HFFc6 (cell line): Measurements from ENCODE around the gene TTC4. TPM values are rescaled to one million over a fixed set of nuclear protein-coding genes. Genes with fewer than 3 reads are reported as not detected.

Experiments used
- DNase-seq: peaks from one replicate; pipeline ENCODE4 v3.0.0-alpha.2; 2018
- H3K27ac Mint-ChIP-seq: 2 replicates; pipeline ENCODE4 v1.8.0; 2020; ENCODE audit warnings: mild to moderate bottlenecking, mixed read lengths
- H3K27me3 Mint-ChIP-seq: 2 replicates; pipeline ENCODE4 v1.8.0; 2021; ENCODE audit warnings: mild to moderate bottlenecking, moderate library complexity, mixed read lengths; ENCODE audit not compliant: insufficient read depth
- H3K36me3 Mint-ChIP-seq: 2 replicates; pipeline ENCODE4 v1.8.0; 2021; ENCODE audit warnings: low read depth, mixed read lengths
- H3K4me1 Mint-ChIP-seq: 2 replicates; pipeline ENCODE4 v1.8.0; 2020; ENCODE audit warnings: low read depth, mixed read lengths
- H3K4me3 Mint-ChIP-seq: 2 replicates; pipeline ENCODE4 v1.8.0; 2020; ENCODE audit warnings: mild to moderate bottlenecking, moderate library complexity, mixed read lengths
- H3K9me3 Mint-ChIP-seq: 2 replicates; pipeline ENCODE4 v1.8.0; 2020; ENCODE audit warnings: mild to moderate bottlenecking, mixed read lengths
- CTCF ChIP-seq: fragments of 200-600 bp; sonication (generic); IDR thresholded peaks from 2 replicates; pipeline ENCODE4 v1.5.0; 2021; ENCODE audit warnings: antibody characterized with exemption, mild to moderate bottlenecking
- long read RNA-seq: library from polyadenylated mRNA; unstranded; transcript quantifications from one replicate; pipeline ENCODE4 v2.0.0, GENCODE V29; 2019
- total RNA-seq, 6 experiments: library from RNA; stranded (reverse); fragmentation: NEBNext Ultra II Directional; extraction: Animal tissue kit (Norgen Biotek cat#: 25700); gene quantifications; 2 replicates in 1 of 6; 3 replicates in 5 of 6; pipeline ENCODE4 v1.2.3, GENCODE V29; 2021

The TTC4 gene
- 10 to 100 TPM; 20.1 to 31.5 (median 28.2) TPM for total RNA-seq
- long read RNA-seq, transcript TTC4-201 (10 exons, 2,395 nt), result major isoform, 32 of 41 reads
- long read RNA-seq, partial matches to known transcripts, result 5 of 41 reads
- long read RNA-seq, other reads (novel, unspliced or antisense), result 1 of 41 reads

- Mint-ChIP-seq H3K4me1 (peaks cover 35% of the 10 kb centered on the region), H3K4me3 (peak within 1 kb of the TSS; percentile 92), H3K9me3 (no peaks in the 10 kb centered on the region), H3K36me3 (peaks cover 16% of the 10 kb centered on the region; the same call in 1 of the 2 replicates), H3K27ac (peak within 1 kb of the TSS; percentile 94), H3K27me3 (peaks cover 16% of the 10 kb centered on the region)
- no peak for TF ChIP-seq CTCF
- DNase-seq, result peak; percentile 64
These were observed at the start of gene TTC4 for GRCh38 chr1:54715493-54716298. TSS of gene TTC4 (plus strand) at chr1:54715861. CDS start at chr1:54715909, 48 bp downstream.

GRCh38 chr1:54666333-54666732, 49.3 kb upstream of the TTC4 start:
- H3K4me3 Mint-ChIP-seq, result no peak overlapping the region
- no peak for DNase-seq
- no peaks in the 10 kb centered on the region for H3K4me1 Mint-ChIP-seq
- no peak for TF ChIP-seq CTCF
- peaks cover 9% of the 10 kb centered on the region; the same call in 1 of the 2 replicates for H3K9me3 Mint-ChIP-seq
- no peak overlapping the region for H3K27ac Mint-ChIP-seq
- H3K27me3 Mint-ChIP-seq, result peaks cover 22% of the 10 kb centered on the region
- H3K36me3 Mint-ChIP-seq, result 0 out of 2 replicates have a peak, but pooled peaks cover 7% of the 10 kb centered on the region

GRCh38 chr1:54667797-54668196, 47.9 kb upstream of the TTC4 start:
- no peak for DNase-seq
- H3K27me3 Mint-ChIP-seq, result peaks cover 27% of the 10 kb centered on the region
- 0 out of 2 replicates have a peak, but pooled peaks cover 7% of the 10 kb centered on the region for H3K36me3 Mint-ChIP-seq
- H3K4me1 Mint-ChIP-seq, result no peaks in the 10 kb centered on the region
- peaks cover 9% of the 10 kb centered on the region; the same call in 1 of the 2 replicates for H3K9me3 Mint-ChIP-seq
- no peak for TF ChIP-seq CTCF
- H3K4me3 Mint-ChIP-seq, result no peak overlapping the region
- H3K27ac Mint-ChIP-seq, result no peak overlapping the region

- DNase-seq, result no peak
- H3K4me1 Mint-ChIP-seq, result no peaks in the 10 kb centered on the region
- no peak overlapping the region for H3K4me3 Mint-ChIP-seq
- no peak for TF ChIP-seq CTCF
- 0 out of 2 replicates have a peak, but pooled peaks cover 7% of the 10 kb centered on the region for H3K36me3 Mint-ChIP-seq
- H3K27ac Mint-ChIP-seq, result no peak overlapping the region
- peaks cover 9% of the 10 kb centered on the region; the same call in 1 of the 2 replicates for H3K9me3 Mint-ChIP-seq
- peaks cover 23% of the 10 kb centered on the region for H3K27me3 Mint-ChIP-seq
These were observed 47.1 kb upstream of the TTC4 start for GRCh38 chr1:54668567-54668966.

- Mint-ChIP-seq H3K27ac (no peak overlapping the region), H3K36me3 (0 out of 2 replicates have a peak, but pooled peaks cover 7% of the 10 kb centered on the region), H3K9me3 (peaks cover 9% of the 10 kb centered on the region; the same call in 1 of the 2 replicates), H3K27me3 (peaks cover 25% of the 10 kb centered on the region), H3K4me3 (no peak overlapping the region), H3K4me1 (no peaks in the 10 kb centered on the region)
- peak; percentile 93 for TF ChIP-seq CTCF
- DNase-seq, result peak; percentile 44
These were observed 43.6 kb upstream of the TTC4 start for GRCh38 chr1:54671985-54672608.
